Keratinocyte (primary cell): ENCODE data around the gene CST7. TPM values are rescaled to one million over a fixed set of nuclear protein-coding genes. Genes with fewer than 3 reads are reported as not detected.

Experiments
- DNase-seq: peaks from one replicate; pipeline ENCODE4 v3.0.0-alpha.2; 2011; ENCODE audit warnings: low read depth, missing footprints, low spot score
- FAIRE-seq: peaks from 2 replicates; lab custom pipeline; 2011; peaks lifted over from hg19 to GRCh38; lab: Jason Lieb, UNC
- H2AFZ ChIP-seq: 2 replicates; pipeline ENCODE4 v1.6.0; 2012; ENCODE audit warnings: low read length, control low read depth, inconsistent platforms; ENCODE audit not compliant: control insufficient read depth
- H3K27ac ChIP-seq: 2 replicates; pipeline ENCODE4 v1.5.1; 2011; ENCODE audit warnings: low read length; ENCODE audit not compliant: control insufficient read depth, insufficient read depth
- H3K27me3 ChIP-seq: 3 replicates; pipeline ENCODE4 v1.6.0; 2011; ENCODE audit warnings: low read length; ENCODE audit not compliant: control insufficient read depth, insufficient read depth; ENCODE audit errors: extremely low read depth
- H3K36me3 ChIP-seq, 2 experiments: 2 replicates in 1 of 2; 3 replicates in 1 of 2; pipeline ENCODE4 v1.5.1; 2011; ENCODE audit warnings: low read length in 2 of 2, mild to moderate bottlenecking in 1 of 2; ENCODE audit not compliant: control insufficient read depth in 2 of 2, insufficient read depth in 2 of 2; ENCODE audit errors: extremely low read depth in 1 of 2
- H3K4me1 ChIP-seq: 3 replicates; pipeline ENCODE4 v1.5.1; 2011; ENCODE audit warnings: low read length; ENCODE audit not compliant: control insufficient read depth, insufficient read depth; ENCODE audit errors: extremely low read depth
- H3K4me2 ChIP-seq: 3 replicates; pipeline ENCODE4 v1.6.0; 2011; ENCODE audit warnings: low read depth, low read length; ENCODE audit not compliant: control insufficient read depth, insufficient read depth; ENCODE audit errors: extremely low read depth
- H3K4me3 ChIP-seq, 3 experiments: fragments of 200-600 bp in 1 of 3; sonication (generic) in 1 of 3; 2 replicates in 2 of 3; 3 replicates in 1 of 3; pipeline ENCODE4 v1.5.1; 2011 to 2016; ENCODE audit warnings: low read length in 3 of 3, mild to moderate bottlenecking in 3 of 3, control low read depth in 2 of 3, inconsistent platforms in 1 of 3, low read depth in 1 of 3, mixed read lengths in 1 of 3, mixed run types in 1 of 3, moderate library complexity in 1 of 3; ENCODE audit not compliant: control insufficient read depth in 2 of 3, insufficient read depth in 2 of 3; ENCODE audit errors: extremely low read depth in 1 of 3
- H3K79me2 ChIP-seq: 2 replicates; pipeline ENCODE4 v1.6.0; 2012; ENCODE audit warnings: low read length; ENCODE audit not compliant: control insufficient read depth, insufficient read depth
- H3K9ac ChIP-seq: 3 replicates; pipeline ENCODE4 v1.6.0; 2011; ENCODE audit warnings: low read length; ENCODE audit not compliant: control insufficient read depth, insufficient read depth; ENCODE audit errors: extremely low read depth
- H3K9me1 ChIP-seq: 3 replicates; pipeline ENCODE4 v1.6.0; 2011; ENCODE audit warnings: low read length; ENCODE audit not compliant: control insufficient read depth, insufficient read depth; ENCODE audit errors: extremely low read depth
- H3K9me3 ChIP-seq: 2 replicates; pipeline ENCODE4 v1.5.1; 2012; ENCODE audit warnings: low read depth, low read length; ENCODE audit not compliant: control insufficient read depth
- H4K20me1 ChIP-seq: 3 replicates; pipeline ENCODE4 v1.6.0; 2011; ENCODE audit warnings: low read length; ENCODE audit not compliant: control insufficient read depth, insufficient read depth; ENCODE audit errors: extremely low read depth
- EZH2 ChIP-seq: IDR thresholded peaks from one replicate; pipeline ENCODE4 v1.6.1; 2012; ENCODE audit warnings: inconsistent platforms, mild to moderate bottlenecking, low read length, moderate library complexity
- dilution Hi-C: fragments of 300-500 bp; cut with MboI; formaldehyde crosslinking; loops from one replicate; pipeline ENCODE4 v1.7.0; 2020; ENCODE audit warnings: low sequenced_read_pairs; ENCODE audit not compliant: extremely low pct_ligation_motif_present
- polyA plus RNA-seq, 5 experiments: library from polyadenylated mRNA; depleted of rRNA in 3 of 5; stranded (reverse) in 3 of 5; stranded (forward) in 1 of 5; unstranded in 1 of 5; fragments of >200 nt; gene quantifications; 1 replicate in 1 of 5; 2 replicates in 3 of 5; 3 replicates in 1 of 5; pipeline versions ENCODE4 v1.2.1 to v1.2.3, GENCODE V29; 2011 to 2012; ENCODE audit warnings: missing spikeins in 2 of 5, low read depth in 1 of 5, low replicate concordance in 1 of 5
- TF ChIP-seq, protein P1 (sequence below), 3 experiments: IDR thresholded peaks in 1 of 3; conservative IDR thresholded peaks in 1 of 3; optimal IDR thresholded peaks in 1 of 3; 2 replicates in 2 of 3; 3 replicates in 1 of 3; pipeline versions ENCODE3 to v1.5.1; 2011; ENCODE audit warnings: low read length in 3 of 3, mild to moderate bottlenecking in 3 of 3, moderate library complexity in 2 of 3, control low read depth in 1 of 3, inconsistent platforms in 1 of 3; ENCODE audit not compliant: insufficient read depth in 2 of 3; ENCODE audit errors: extremely low read depth in 1 of 3

CST7 gene
- polyA plus RNA-seq, 1 donor (not counting 4 experiments of a cell fraction or from before 2014, with no cell fraction given) = not detected

DNA sequence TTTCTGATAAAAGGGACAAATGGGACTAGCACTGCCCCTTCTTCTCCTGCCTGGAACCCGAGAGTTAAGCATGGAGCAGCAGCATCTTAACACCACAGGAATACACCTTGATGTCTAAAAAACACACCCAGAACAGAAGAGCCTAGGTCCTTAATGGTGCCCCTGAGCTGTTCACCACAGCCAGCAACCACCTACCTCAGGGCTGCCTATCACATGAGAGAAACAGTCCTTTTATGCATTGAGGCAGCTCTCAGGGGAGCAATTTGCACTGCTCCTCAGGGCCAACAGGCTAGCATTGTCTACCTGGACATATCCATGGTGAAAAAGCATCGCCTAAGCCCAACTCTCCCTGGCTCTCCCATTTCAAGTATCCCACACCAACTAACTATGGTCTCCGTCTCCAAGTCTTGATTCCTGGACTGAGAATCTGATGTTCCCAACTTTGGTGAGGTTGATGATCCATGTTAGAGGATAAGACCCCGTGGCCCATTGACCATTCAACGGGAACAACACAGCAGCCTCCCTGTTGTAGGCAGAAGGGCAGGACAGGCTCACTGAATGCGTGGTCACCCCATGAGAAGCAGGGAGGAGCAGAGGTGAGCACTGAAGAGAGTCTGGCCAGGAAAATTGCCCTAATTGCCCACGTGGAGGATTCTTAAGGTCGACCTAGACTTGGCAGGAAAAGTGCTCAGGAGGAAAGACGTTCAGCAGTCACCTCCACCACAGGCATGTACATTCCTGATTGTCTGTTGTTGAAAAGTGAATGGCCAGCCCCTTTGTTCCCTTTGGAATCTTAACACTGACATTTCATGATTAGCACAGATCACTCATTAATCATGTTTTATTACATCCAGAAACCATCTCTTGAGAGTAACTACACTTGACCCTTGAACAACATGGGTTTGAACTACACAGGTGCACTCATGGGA, 47.6 kb downstream of the CST7 start:
- H3K9ac ChIP-seq = no peak overlapping the region
- H3K9me1 ChIP-seq = no peaks in the 10 kb centered on the region
- peaks cover 32% of the 10 kb centered on the region for H3K4me1 ChIP-seq
- no peaks in the 10 kb centered on the region for H3K36me3 ChIP-seq
- no peak overlapping the region for H3K4me2 ChIP-seq
- no peak overlapping the region for H3K27ac ChIP-seq
- TF ChIP-seq EZH2 = no peak
- TF ChIP-seq, protein P1, sequence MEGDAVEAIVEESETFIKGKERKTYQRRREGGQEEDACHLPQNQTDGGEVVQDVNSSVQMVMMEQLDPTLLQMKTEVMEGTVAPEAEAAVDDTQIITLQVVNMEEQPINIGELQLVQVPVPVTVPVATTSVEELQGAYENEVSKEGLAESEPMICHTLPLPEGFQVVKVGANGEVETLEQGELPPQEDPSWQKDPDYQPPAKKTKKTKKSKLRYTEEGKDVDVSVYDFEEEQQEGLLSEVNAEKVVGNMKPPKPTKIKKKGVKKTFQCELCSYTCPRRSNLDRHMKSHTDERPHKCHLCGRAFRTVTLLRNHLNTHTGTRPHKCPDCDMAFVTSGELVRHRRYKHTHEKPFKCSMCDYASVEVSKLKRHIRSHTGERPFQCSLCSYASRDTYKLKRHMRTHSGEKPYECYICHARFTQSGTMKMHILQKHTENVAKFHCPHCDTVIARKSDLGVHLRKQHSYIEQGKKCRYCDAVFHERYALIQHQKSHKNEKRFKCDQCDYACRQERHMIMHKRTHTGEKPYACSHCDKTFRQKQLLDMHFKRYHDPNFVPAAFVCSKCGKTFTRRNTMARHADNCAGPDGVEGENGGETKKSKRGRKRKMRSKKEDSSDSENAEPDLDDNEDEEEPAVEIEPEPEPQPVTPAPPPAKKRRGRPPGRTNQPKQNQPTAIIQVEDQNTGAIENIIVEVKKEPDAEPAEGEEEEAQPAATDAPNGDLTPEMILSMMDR (optimal IDR thresholded peaks at IDR 0.05 in 1 of 3, IDR thresholded peaks at IDR 0.05 in 1 of 3, conservative IDR thresholded peaks at IDR 0.05 in 1 of 3; ENCODE audit: extremely low read depth in 1 of 3, insufficient read depth in 2 of 3, low read length in 3 of 3) = no peak
- H3K27me3 ChIP-seq = peaks cover 7% of the 10 kb centered on the region
- H3K9me3 ChIP-seq = no peaks in the 10 kb centered on the region
- dilution Hi-C loops = no loop called here
- DNase-seq = no peak
- H4K20me1 ChIP-seq = no peaks in the 10 kb centered on the region
- no peak for FAIRE-seq
- no peak overlapping the region for H2AFZ ChIP-seq
- peaks cover 6% of the 10 kb centered on the region for H3K79me2 ChIP-seq
- H3K4me3 ChIP-seq = no peak overlapping the region

DNA sequence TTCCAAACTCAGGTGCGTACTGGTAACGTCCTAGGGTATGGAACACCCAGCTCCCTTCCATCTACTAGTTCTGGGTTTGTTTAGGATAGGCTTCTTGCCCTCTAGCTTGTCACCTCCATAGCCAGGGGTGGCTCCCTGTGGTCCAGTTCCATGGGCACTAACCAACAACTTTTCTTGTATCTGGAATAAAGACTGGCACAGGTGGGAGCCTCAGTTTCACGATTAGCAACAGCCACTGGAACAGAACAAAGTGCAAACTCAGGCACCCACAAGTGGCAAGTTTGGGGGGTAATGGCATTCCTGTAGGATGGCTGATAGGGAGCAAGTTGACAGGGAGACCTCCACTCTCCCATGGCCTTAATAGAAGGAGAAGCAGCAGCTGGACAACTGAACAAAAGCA, 49.1 kb downstream of the CST7 start:
- no peak overlapping the region for H3K4me2 ChIP-seq
- H3K27me3 ChIP-seq = peaks cover 7% of the 10 kb centered on the region
- no peaks in the 10 kb centered on the region for H4K20me1 ChIP-seq
- H2AFZ ChIP-seq = no peak overlapping the region
- dilution Hi-C loops = no loop called here
- no peak overlapping the region for H3K4me3 ChIP-seq
- no peaks in the 10 kb centered on the region for H3K36me3 ChIP-seq
- FAIRE-seq (no peak), DNase-seq (no peak)
- no peaks in the 10 kb centered on the region for H3K9me1 ChIP-seq
- H3K9ac ChIP-seq = no peak overlapping the region
- no peaks in the 10 kb centered on the region for H3K9me3 ChIP-seq
- no peak overlapping the region for H3K27ac ChIP-seq
- no peaks in the 10 kb centered on the region for H3K79me2 ChIP-seq
- TF ChIP-seq EZH2 = no peak
- TF ChIP-seq, protein P1 (optimal IDR thresholded peaks at IDR 0.05 in 1 of 3, IDR thresholded peaks at IDR 0.05 in 1 of 3, conservative IDR thresholded peaks at IDR 0.05 in 1 of 3; ENCODE audit: extremely low read depth in 1 of 3, insufficient read depth in 2 of 3, low read length in 3 of 3) = no peak
- peaks cover 25% of the 10 kb centered on the region for H3K4me1 ChIP-seq
